ENCODE measurements around the gene OSBPL3.

GRCh38 chr7:24975644-24976260 lies 4.2 kb downstream of the OSBPL3 start:
- TF ChIP-seq CTCF (IDR thresholded peaks at IDR 0.05) (no peak), POLR2A (IDR thresholded peaks at IDR 0.05) (no peak)

All from uterus (tissue), 2 donors.